ENCODE data around the gene OR56B1. TPM values are rescaled to one million over a fixed set of nuclear protein-coding genes. Genes with fewer than 3 reads are reported as not detected.

OR56B1 gene
- total RNA-seq, 2 experiments from 2014 or later, result 0.14 to 0.17 TPM

GRCh38 chr11:5738431-5738830 lies 2.2 kb downstream of the OR56B1 start:
- no peak overlapping the region for H3K27ac ChIP-seq (ENCODE audit: low read depth in 1 of 2, low read length in 2 of 2)
- H3K9me3 Mint-ChIP-seq, result peaks cover 20% of the 10 kb centered on the region
- TF ChIP-seq CTCF (IDR thresholded peaks at IDR 0.05), result no peak
- peaks cover 4% of the 10 kb centered on the region for H3K36me3 Mint-ChIP-seq (ENCODE audit: low read depth)
- peaks cover 3 to 14% of the 10 kb centered on the region in 2 experiments for H3K9me3 ChIP-seq (ENCODE audit: control insufficient read depth in 1 of 2, insufficient read depth in 1 of 2, low read length in 2 of 2)
- H3K36me3 ChIP-seq (ENCODE audit: insufficient read depth, low read length), result no peaks in the 10 kb centered on the region
- ATAC-seq (ENCODE audit: poor library complexity), result no peak
- H3K27ac Mint-ChIP-seq, result no peak overlapping the region
- no peaks in the 10 kb centered on the region for H3K4me1 Mint-ChIP-seq (ENCODE audit: low read depth)
- H3K27me3 ChIP-seq (ENCODE audit: control insufficient read depth in 1 of 2, insufficient read depth in 2 of 2, low read length in 2 of 2), result no peaks in the 10 kb centered on the region
- CTCF ChIA-PET, result no interaction called here
- intact Hi-C loops (cut with DNase I, micrococcal nuclease), result no loop called here
- no peak overlapping the region for H3K4me3 ChIP-seq (ENCODE audit: low read length)
- no peak for DNase-seq
- H3K4me3 Mint-ChIP-seq, result no peak overlapping the region
- no peaks in the 10 kb centered on the region for H3K27me3 Mint-ChIP-seq
- POLR2A ChIA-PET, result no interaction called here
- H3K4me1 ChIP-seq (ENCODE audit: insufficient read depth, low read length), result no peaks in the 10 kb centered on the region

DNA sequence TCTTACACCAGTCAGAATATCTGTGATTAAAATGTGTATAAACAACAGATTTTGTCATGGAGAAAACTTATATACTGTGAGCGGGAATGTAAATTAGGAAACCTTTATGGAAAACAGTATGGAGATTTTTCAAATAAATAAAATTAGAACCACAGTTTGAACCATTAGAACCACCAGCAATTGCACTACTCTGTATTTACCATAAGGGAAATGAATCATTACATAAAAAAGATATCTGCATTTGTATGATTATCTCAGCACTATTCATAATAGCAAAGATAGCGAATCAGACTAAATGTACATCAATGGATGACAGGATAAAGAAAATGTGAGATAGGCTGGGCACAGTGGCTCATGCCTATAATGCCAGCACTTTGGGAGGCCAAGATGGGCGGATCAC lies 10.4 kb downstream of the OR56B1 start:
- H3K4me3 Mint-ChIP-seq, result no peak overlapping the region
- H3K27me3 ChIP-seq (ENCODE audit: control insufficient read depth in 1 of 2, insufficient read depth in 2 of 2, low read length in 2 of 2), result no peaks in the 10 kb centered on the region
- ATAC-seq (ENCODE audit: poor library complexity), result no peak

DNA sequence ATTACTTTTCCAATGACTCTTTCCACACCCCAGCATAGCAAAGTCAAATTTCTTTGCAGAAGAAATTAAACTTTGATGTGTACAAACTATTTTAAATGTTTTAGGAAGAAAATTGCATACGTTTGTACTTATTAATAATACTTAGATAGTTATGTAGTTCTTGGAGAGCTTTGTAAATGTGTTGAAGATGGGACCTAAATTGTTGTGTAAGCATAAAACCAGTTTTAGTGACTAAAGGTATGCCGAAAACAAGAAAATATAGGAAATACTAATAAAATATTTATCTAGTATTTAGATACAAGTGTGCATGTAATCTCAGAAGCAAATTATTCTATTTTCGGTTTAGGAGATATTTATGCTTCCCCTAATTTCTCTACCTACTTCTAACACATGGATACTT lies 13.6 kb downstream of the OR56B1 start:
- Histone ChIP-seq H3K27me3 (ENCODE audit: control insufficient read depth in 1 of 2, insufficient read depth in 2 of 2, low read length in 2 of 2) (no peaks in the 10 kb centered on the region), H3K4me1 (ENCODE audit: insufficient read depth, low read length) (no peaks in the 10 kb centered on the region), H3K36me3 (ENCODE audit: insufficient read depth, low read length) (no peaks in the 10 kb centered on the region), H3K9me3 (ENCODE audit: control insufficient read depth in 1 of 2, insufficient read depth in 1 of 2, low read length in 2 of 2) (no peaks in the 10 kb centered on the region), H3K27ac (ENCODE audit: low read depth in 1 of 2, low read length in 2 of 2) (no peak overlapping the region), H3K4me3 (ENCODE audit: low read length) (no peak overlapping the region)
- intact Hi-C loops (cut with DNase I, micrococcal nuclease), result no loop called here
- no peak for TF ChIP-seq CTCF (IDR thresholded peaks at IDR 0.05)
- CTCF ChIA-PET, result no interaction called here
- H3K4me1 Mint-ChIP-seq (ENCODE audit: low read depth), result no peaks in the 10 kb centered on the region
- H3K27me3 Mint-ChIP-seq, result no peaks in the 10 kb centered on the region
- H3K27ac Mint-ChIP-seq, result no peak overlapping the region
- no peak for ATAC-seq (ENCODE audit: poor library complexity)
- no peak overlapping the region for H3K4me3 Mint-ChIP-seq
- H3K36me3 Mint-ChIP-seq (ENCODE audit: low read depth), result no peaks in the 10 kb centered on the region
- POLR2A ChIA-PET, result no interaction called here
- H3K9me3 Mint-ChIP-seq, result no peaks in the 10 kb centered on the region
- DNase-seq, result no peak

More for the DNA sequence above, 10.4 kb downstream of the OR56B1 start:
- intact Hi-C loops (cut with DNase I, micrococcal nuclease), result no loop called here
- POLR2A ChIA-PET, result no interaction called here
- Mint-ChIP-seq H3K36me3 (ENCODE audit: low read depth) (no peaks in the 10 kb centered on the region), H3K4me1 (ENCODE audit: low read depth) (no peaks in the 10 kb centered on the region), H3K27ac (no peak overlapping the region), H3K9me3 (peaks cover 17% of the 10 kb centered on the region), H3K27me3 (no peaks in the 10 kb centered on the region)
- no peak for TF ChIP-seq CTCF (IDR thresholded peaks at IDR 0.05)
- no peak for DNase-seq
- Histone ChIP-seq H3K36me3 (ENCODE audit: insufficient read depth, low read length) (no peaks in the 10 kb centered on the region), H3K4me1 (ENCODE audit: insufficient read depth, low read length) (no peaks in the 10 kb centered on the region), H3K9me3 (ENCODE audit: control insufficient read depth in 1 of 2, insufficient read depth in 1 of 2, low read length in 2 of 2) (peaks cover 0 to 10% of the 10 kb centered on the region in 2 experiments), H3K4me3 (ENCODE audit: low read length) (no peak overlapping the region), H3K27ac (ENCODE audit: low read depth in 1 of 2, low read length in 2 of 2) (no peak overlapping the region)
- CTCF ChIA-PET, result no interaction called here

Measured in CD4-positive, alpha-beta T cell (primary cell).